Stimulated activated naive CD8-positive, alpha-beta T cell treated with anti-CD3 and anti-CD28 coated beads, Interleukin-15, amount 100 ng/mL, for 72 hours (primary cell): Measurements from ENCODE around the gene PHF10.
"Not testable (repeated sequence)": the region's sequence is repeated elsewhere in the genome, so short reads cannot be mapped to it uniquely, and the experiment has no call there.

ENCODE experiments used
- ATAC-seq: fragments of 150-1000 bp; cut with Tn5 transposase; 2 replicates; pipeline ENCODE4 v1.10.0; 2021; ENCODE audit warnings: mild to moderate bottlenecking, moderate library complexity
- DNase-seq, 2 donors: peaks; one replicate each; pipeline ENCODE4 v3.0.0; 2021 to 2022
- H3K27ac Mint-ChIP-seq, 2 donors: one replicate each; pipeline ENCODE4 v1.8.0; 2022; ENCODE audit warnings: mild to moderate bottlenecking in 2 of 2, mixed read lengths in 2 of 2, moderate library complexity in 2 of 2
- H3K27me3 Mint-ChIP-seq: one replicate; pipeline ENCODE4 v1.8.0; 2022; ENCODE audit warnings: mixed read lengths
- H3K4me1 Mint-ChIP-seq: one replicate; pipeline ENCODE4 v1.8.0; 2022; ENCODE audit warnings: mild to moderate bottlenecking, mixed read lengths
- H3K4me3 Mint-ChIP-seq, 2 donors: one replicate each; pipeline ENCODE4 v1.8.0; 2022; ENCODE audit warnings: mild to moderate bottlenecking in 2 of 2, mixed read lengths in 2 of 2, moderate library complexity in 1 of 2
- H3K9me3 Mint-ChIP-seq, 2 donors: one replicate each; pipeline ENCODE4 v1.8.0; 2022; ENCODE audit warnings: mixed read lengths in 2 of 2

The PHF10 gene

GRCh38 chr6:169724494-169725124 is at the start of gene PHF10:
Gene PHF10 (minus strand): TSS chr6:169724500. CDS start chr6:169723931, 569 bp downstream.
- H3K9me3 Mint-ChIP-seq, result no peaks in the 10 kb centered on the region
- DNase-seq (peak; percentile 62), ATAC-seq (peak; percentile 65)
- H3K4me1 Mint-ChIP-seq, result peaks cover 44% of the 10 kb centered on the region
- peak within 1 kb of the TSS; percentile 69 to 94 for H3K27ac Mint-ChIP-seq
- H3K27me3 Mint-ChIP-seq, result no peaks in the 10 kb centered on the region
- H3K4me3 Mint-ChIP-seq, result peak within 1 kb of the TSS; percentile 78 to 95

GRCh38 chr6:169766921-169767736 is 42.8 kb upstream of the PHF10 start:
- Mint-ChIP-seq H3K4me3 (no peak overlapping the region), H3K9me3 (no peaks in the 10 kb centered on the region), H3K4me1 (no peaks in the 10 kb centered on the region), H3K27me3 (no peaks in the 10 kb centered on the region), H3K27ac (no peak overlapping the region)
- no peak for ATAC-seq
- DNase-seq, result no peak

- Mint-ChIP-seq H3K4me3 (no peak overlapping the region), H3K27ac (no peak overlapping the region), H3K9me3 (no peaks in the 10 kb centered on the region), H3K27me3 (no peaks in the 10 kb centered on the region), H3K4me1 (no peaks in the 10 kb centered on the region)
- ATAC-seq (no peak), DNase-seq (no peak)
These were observed 41.9 kb upstream of the PHF10 start for GRCh38 chr6:169766232-169766631.

- not testable (repeated sequence) for H3K9me3 Mint-ChIP-seq, H3K27me3 Mint-ChIP-seq, H3K4me1 Mint-ChIP-seq, DNase-seq, ATAC-seq, H3K27ac Mint-ChIP-seq, H3K4me3 Mint-ChIP-seq
These were observed 41.5 kb upstream of the PHF10 start for GRCh38 chr6:169765789-169766188.

GRCh38 chr6:169763881-169764280 is 39.6 kb upstream of the PHF10 start:
- Mint-ChIP-seq H3K27ac (no peak overlapping the region), H3K4me3 (no peak overlapping the region), H3K9me3 (no peaks in the 10 kb centered on the region), H3K4me1 (no peaks in the 10 kb centered on the region), H3K27me3 (no peaks in the 10 kb centered on the region)
- DNase-seq, result no peak
- ATAC-seq, result no peak

- Mint-ChIP-seq H3K27me3 (no peaks in the 10 kb centered on the region), H3K9me3 (no peaks in the 10 kb centered on the region), H3K27ac (no peak overlapping the region), H3K4me1 (no peaks in the 10 kb centered on the region), H3K4me3 (no peak overlapping the region)
- no peak for DNase-seq
- ATAC-seq, result no peak
These were observed 39.0 kb upstream of the PHF10 start for GRCh38 chr6:169763308-169763707.

GRCh38 chr6:169755162-169755561 is 30.9 kb upstream of the PHF10 start:
- no peak for DNase-seq
- Mint-ChIP-seq H3K27ac (no peak overlapping the region), H3K4me1 (peaks cover 22% of the 10 kb centered on the region), H3K9me3 (no peaks in the 10 kb centered on the region), H3K4me3 (no peak overlapping the region), H3K27me3 (no peaks in the 10 kb centered on the region)
- ATAC-seq, result no peak

- peak overlapping the region; percentile 97 to 99 for H3K27ac Mint-ChIP-seq
- H3K9me3 Mint-ChIP-seq, result peaks cover 0 to 3% of the 10 kb centered on the region in 2 donors
- H3K4me1 Mint-ChIP-seq, result peaks cover 31% of the 10 kb centered on the region
- DNase-seq (peak in 1 of 2 donors; percentile 17), ATAC-seq (no peak)
- H3K4me3 Mint-ChIP-seq, result peak overlapping the region; percentile 97 to 99
- H3K27me3 Mint-ChIP-seq, result no peaks in the 10 kb centered on the region
These were observed 27.8 kb upstream of the PHF10 start for GRCh38 chr6:169752074-169752623.

- peak; percentile 93 to 95 for DNase-seq
- ATAC-seq, result peak; percentile 97
- Mint-ChIP-seq H3K27ac (peak within 1 kb of the TSS; percentile 99 to 100), H3K9me3 (peaks cover 2 to 6% of the 10 kb centered on the region in 2 donors), H3K27me3 (no peaks in the 10 kb centered on the region), H3K4me3 (peak within 1 kb of the TSS; percentile 97 to 99), H3K4me1 (peaks cover 31% of the 10 kb centered on the region)
These were observed 27.2 kb upstream of the PHF10 start, which contains the start of the genes DYNLT2 and ERMARD for GRCh38 chr6:169751242-169752073. Gene DYNLT2 (minus strand): TSS chr6:169751572. CDS start chr6:169751458, 114 bp downstream. Gene ERMARD (plus strand): TSS chr6:169751622. CDS start chr6:169751658, 36 bp downstream.

GRCh38 chr6:169746556-169746955 is 22.3 kb upstream of the PHF10 start:
- no peak overlapping the region for H3K4me3 Mint-ChIP-seq

GRCh38 chr6:169745405-169745804 is 21.1 kb upstream of the PHF10 start:
- no peak for ATAC-seq
- no peak for DNase-seq
- H3K4me3 Mint-ChIP-seq, result no peak overlapping the region
- H3K27me3 Mint-ChIP-seq, result no peaks in the 10 kb centered on the region
- H3K27ac Mint-ChIP-seq, result no peak overlapping the region
- H3K9me3 Mint-ChIP-seq, result peaks cover 5 to 6% of the 10 kb centered on the region in 2 donors
- peaks cover 12% of the 10 kb centered on the region for H3K4me1 Mint-ChIP-seq

More at GRCh38 chr6:169746556-169746955, 22.3 kb upstream of the PHF10 start:
- H3K27ac Mint-ChIP-seq, result no peak overlapping the region
- peaks cover 5 to 6% of the 10 kb centered on the region in 2 donors for H3K9me3 Mint-ChIP-seq
- H3K27me3 Mint-ChIP-seq, result no peaks in the 10 kb centered on the region
- ATAC-seq (no peak), DNase-seq (no peak)
- peaks cover 12% of the 10 kb centered on the region for H3K4me1 Mint-ChIP-seq

- H3K4me3 Mint-ChIP-seq, result no peak overlapping the region
- H3K27ac Mint-ChIP-seq, result no peak overlapping the region
- peaks cover 14% of the 10 kb centered on the region for H3K27me3 Mint-ChIP-seq
- ATAC-seq, result no peak
- no peaks in the 10 kb centered on the region for H3K4me1 Mint-ChIP-seq
- H3K9me3 Mint-ChIP-seq, result peaks cover 0 to 3% of the 10 kb centered on the region in 2 donors
- no peak for DNase-seq
These were observed 17.0 kb upstream of the PHF10 start for GRCh38 chr6:169741344-169741743.

- Mint-ChIP-seq H3K27ac (no peak overlapping the region), H3K9me3 (no peaks in the 10 kb centered on the region), H3K27me3 (peaks cover 37% of the 10 kb centered on the region), H3K4me3 (no peak overlapping the region), H3K4me1 (no peaks in the 10 kb centered on the region)
- DNase-seq, result no peak
- no peak for ATAC-seq
These were observed 14.8 kb upstream of the PHF10 start for GRCh38 chr6:169738976-169739529.

- DNase-seq, result no peak
- Mint-ChIP-seq H3K4me3 (no peak overlapping the region), H3K9me3 (no peaks in the 10 kb centered on the region), H3K27ac (no peak overlapping the region), H3K27me3 (peaks cover 38% of the 10 kb centered on the region), H3K4me1 (no peaks in the 10 kb centered on the region)
- no peak for ATAC-seq
These were observed 14.1 kb upstream of the PHF10 start for GRCh38 chr6:169738204-169738975.
